Stimulated activated CD8-positive, alpha-beta memory T cell treated with anti-CD3 and anti-CD28 coated beads, Interleukin-2, amount 100 ng/mL, for 1 hour (primary cell): ENCODE results near the gene SPINK14.

Source experiments
- DNase-seq, 2 donors: peaks; one replicate each; pipeline ENCODE4 v3.0.0-alpha.2; 2020; ENCODE audit warnings: low read depth in 2 of 2

Gene SPINK14

GRCh38 chr5:148168246-148168645 lies at the start of gene SPINK14:
Gene SPINK14 (plus strand): TSS chr5:148168546. CDS start chr5:148169733, 1,187 bp downstream.
- DNase-seq: no peak

- DNase-seq: no peak
Measured at GRCh38 chr5:148120317-148120716, 48.0 kb upstream of the SPINK14 start.

- no peak for DNase-seq
Measured at GRCh38 chr5:148125641-148126040, 42.7 kb upstream of the SPINK14 start.

- no peak for DNase-seq
Measured at GRCh38 chr5:148135091-148136048, 33.0 kb upstream of the SPINK14 start.

GRCh38 chr5:148140846-148141245 lies 27.5 kb upstream of the SPINK14 start:
- no peak for DNase-seq

GRCh38 chr5:148141645-148142044 lies 26.7 kb upstream of the SPINK14 start:
- no peak for DNase-seq

GRCh38 chr5:148145916-148146315 lies 22.4 kb upstream of the SPINK14 start:
- no peak for DNase-seq

GRCh38 chr5:148146487-148146886 lies 21.9 kb upstream of the SPINK14 start:
- no peak for DNase-seq

GRCh38 chr5:148147415-148147814 lies 20.9 kb upstream of the SPINK14 start:
- no peak for DNase-seq

GRCh38 chr5:148151872-148152271 lies 16.5 kb upstream of the SPINK14 start:
- no peak for DNase-seq

GRCh38 chr5:148152781-148153180 lies 15.6 kb upstream of the SPINK14 start:
- DNase-seq: no peak

- no peak for DNase-seq
Measured at GRCh38 chr5:148156609-148157008, 11.7 kb upstream of the SPINK14 start.

- DNase-seq: no peak
Measured at GRCh38 chr5:148162038-148162437, 6.3 kb upstream of the SPINK14 start.

GRCh38 chr5:148163345-148163744 lies 5.0 kb upstream of the SPINK14 start:
- no peak for DNase-seq

GRCh38 chr5:148166550-148167283 lies 1.6 kb upstream of the SPINK14 start:
- DNase-seq: no peak

- DNase-seq: no peak
Measured at GRCh38 chr5:148172377-148172776, 4.0 kb downstream of the SPINK14 start.

GRCh38 chr5:148176480-148176879 lies 8.1 kb downstream of the SPINK14 start:
- DNase-seq: no peak

- no peak for DNase-seq
Measured at GRCh38 chr5:148177207-148177606, 8.9 kb downstream of the SPINK14 start.

GRCh38 chr5:148179234-148179824 lies 11.0 kb downstream of the SPINK14 start:
- no peak for DNase-seq

GRCh38 chr5:148186248-148187003 lies 18.1 kb downstream of the SPINK14 start:
- DNase-seq: no peak

GRCh38 chr5:148191010-148191409 lies 22.7 kb downstream of the SPINK14 start:
- DNase-seq: no peak

GRCh38 chr5:148193202-148193601 lies 24.9 kb downstream of the SPINK14 start:
- no peak for DNase-seq
